Heart left ventricle (tissue), 13 donors: Measurements from ENCODE around the gene DUSP11.

Experiments used
- CTCF ChIP-seq, 12 donors: fragments of 200-600 bp; sonication (generic) in 4 of 12; IDR thresholded peaks; one replicate each; pipeline versions ENCODE4 v1.5.0 to v1.8.0; 2018 to 2022; ENCODE audit warnings: antibody characterized with exemption in 12 of 12, mild to moderate bottlenecking in 5 of 12
- POLR2A ChIP-seq, 2 donors: fragments of 450-650 bp; IDR thresholded peaks; one replicate each; pipeline ENCODE4 v1.6.1; 2017; ENCODE audit warnings: antibody characterized with exemption in 2 of 2, mild to moderate bottlenecking in 2 of 2, moderate library complexity in 2 of 2
- donor health status: ischemic (EF 13 %, LVEDD 7.1; RV severe dilation, severe dysfunction).
- donor health status: DM: no; HTN: yes; CAD: no.
- donor health status: DM: no; HTN: no; CAD: no.
- donor health status: ischemic (EF 25% LVEDD 6.9; RV normal size, moderate dysfunction).
- donor health status: ischemic (EF 25% LVEDD 5.7; RV mildly dilated, moderate dysfunction).
- donor health status: ischemic (EF 35%, LVEDD 5.7; RV mildly dilated, moderate dysfunction).
- donor health status: nonischemic (EF 11% LVEDD 7.7; RV severe dilation, severe dysfunction).
- donor health status: DM: yes; HTN: yes; CAD: no.
- donor health status: PGD.
- donor health status: ischemic (EF 29% LVEDD 5.4; RV normal size, mild dysfunction).
- donor health status: nonischemic (EF 23%, LVEDD 6.1; RV moderate dilation, normal function).

GRCh38 chr2:73766994-73767393 is 12.9 kb downstream of the DUSP11 start:
- TF ChIP-seq POLR2A (IDR thresholded peaks at IDR 0.05) (no peak), CTCF (IDR thresholded peaks at IDR 0.05) (no peak)
